Measurements from ENCODE around the gene P2RY6. TPM values are rescaled to one million over a fixed set of nuclear protein-coding genes. Genes with fewer than 3 reads are reported as not detected.

Gene P2RY6
- total and polyA plus RNA-seq, 2 of the 8 experiments (the other 6 are each of a cell fraction or from before 2014, with no cell fraction given) = 0.15 TPM; not detected in 1

GRCh38 chr11:73233211-73233610, 38.9 kb upstream of the P2RY6 start:
- H2BK120ac ChIP-seq (replicated peaks; ENCODE audit: low read depth, low read length) = no peak overlapping the region
- H3K79me1 ChIP-seq (ENCODE audit: low read depth, low read length) = no peaks in the 10 kb centered on the region; the same call in 1 of the 2 replicates
- no peak overlapping the region for H2AK5ac ChIP-seq (ENCODE audit: low read depth, low read length)
- no peak overlapping the region for H3K4ac ChIP-seq (replicated peaks; ENCODE audit: insufficient read length, low read depth, low read length)
- peaks cover 3 to 8% (median 7%) of the 10 kb centered on the region in 4 experiments for H3K4me1 ChIP-seq (replicated peaks in 1 of 4; ENCODE audit: control insufficient read depth in 3 of 4, insufficient read depth in 4 of 4, low read length in 3 of 4)
- no peaks in the 10 kb centered on the region for H3K36me3 ChIP-seq (ENCODE audit: control insufficient read depth in 2 of 4, insufficient read depth in 4 of 4, low read length in 3 of 4)
- H4K8ac ChIP-seq (ENCODE audit: extremely low read depth, insufficient read depth, low read length) = no peak overlapping the region
- H3K27me3 ChIP-seq (replicated peaks in 1 of 4; ENCODE audit: control insufficient read depth in 3 of 4, extremely low read depth in 1 of 4, insufficient read depth in 3 of 4, low read length in 3 of 4) = no peaks in the 10 kb centered on the region
- H2BK20ac ChIP-seq (ENCODE audit: low read length) = no peak overlapping the region
- H3K14ac ChIP-seq (ENCODE audit: insufficient read length) = no peak overlapping the region
- no peak overlapping the region for H2BK5ac ChIP-seq (ENCODE audit: low read depth, low read length)
- no peak overlapping the region for H3K4me3 ChIP-seq (ENCODE audit: extremely low read depth in 1 of 4, insufficient read depth in 2 of 4, low read depth in 3 of 4, low read length in 4 of 4)
- ChIA-PET CTCF (ENCODE audit: partially characterized antibody) (interaction anchor here (0.8 to 21.6 kb wide), 12 partner anchors 8 to 404 kb away, joined by 3 to 451 read pairs (median 6); no protein-coding TSS in a partner anchor), POLR2A (ENCODE audit: partially characterized antibody) (no interaction called here)
- FAIRE-seq (no peak), DNase-seq (ENCODE audit: low read depth in 1 of 2, low spot score in 2 of 2) (no peak)
- no peak overlapping the region for H2BK15ac ChIP-seq (ENCODE audit: low read length)
- no peak overlapping the region for H2BK12ac ChIP-seq (ENCODE audit: low read depth, low read length)
- no peak overlapping the region for H3K18ac ChIP-seq (ENCODE audit: extremely low read depth, low read length)
- H4K20me1 ChIP-seq (replicated peaks in 1 of 2; ENCODE audit: control insufficient read depth in 1 of 2, insufficient read depth in 2 of 2, low read length in 2 of 2) = no peaks in the 10 kb centered on the region
- no peak overlapping the region for H3K4me2 ChIP-seq (ENCODE audit: insufficient read depth in 1 of 2, low read depth in 2 of 2, low read length in 2 of 2)
- H3K79me2 ChIP-seq (ENCODE audit: control insufficient read depth in 1 of 2, insufficient read depth in 2 of 2, low read length in 2 of 2) = no peaks in the 10 kb centered on the region
- H3K23me2 ChIP-seq (ENCODE audit: low read depth, low read length) = 0 out of 2 replicates have a peak, but pooled peaks cover 2% of the 10 kb centered on the region
- no peak overlapping the region for H3K27ac ChIP-seq (ENCODE audit: low read depth, low read length)
- no peak overlapping the region for H4K91ac ChIP-seq (replicated peaks; ENCODE audit: insufficient read length, low read length)
- H3K9me3 ChIP-seq (ENCODE audit: insufficient read depth in 2 of 2, low read depth in 1 of 2, low read length in 1 of 2) = no peaks in the 10 kb centered on the region
- no peak overlapping the region for H3K9ac ChIP-seq (replicated peaks in 1 of 4; ENCODE audit: extremely low read depth in 1 of 4, low read depth in 3 of 4, low read length in 3 of 4)
- H3K23ac ChIP-seq (ENCODE audit: insufficient read length) = no peak overlapping the region
- no peak overlapping the region for H2AFZ ChIP-seq (ENCODE audit: low read length)
- no peak overlapping the region for H3K56ac ChIP-seq (replicated peaks; ENCODE audit: insufficient read length, low read depth, low read length)
- no peak overlapping the region for H4K5ac ChIP-seq (ENCODE audit: insufficient read length, low read depth, low read length)
- TF ChIP-seq TEAD4 (IDR thresholded peaks at IDR 0.05; ENCODE audit: low read depth, low read length) (no peak), E2F6 (IDR thresholded peaks at IDR 0.05) (no peak), CREB1 (IDR thresholded peaks at IDR 0.05) (no peak), SIX5 (IDR thresholded peaks at IDR 0.05; ENCODE audit: low read depth, low read length) (no peak), MAFK (IDR thresholded peaks at IDR 0.05; ENCODE audit: low read depth, low read length) (no peak), CHD1 (IDR thresholded peaks at IDR 0.05; ENCODE audit: low read depth, low read length) (no peak), NRF1 (IDR thresholded peaks at IDR 0.05; ENCODE audit: low read depth, low read length) (no peak), EP300 (IDR thresholded peaks at IDR 0.05; ENCODE audit: borderline replicate concordance in 1 of 2, low read depth in 2 of 2, low read length in 2 of 2) (no peak), BRCA1 (IDR thresholded peaks at IDR 0.05; ENCODE audit: low read depth, low read length) (no peak), TCF12 (IDR thresholded peaks at IDR 0.05; ENCODE audit: low read depth, low read length) (no peak), ZNF274 (IDR thresholded peaks at IDR 0.05; ENCODE audit: borderline replicate concordance, extremely low read depth, low read length) (no peak)
- TF ChIP-seq, protein P1, sequence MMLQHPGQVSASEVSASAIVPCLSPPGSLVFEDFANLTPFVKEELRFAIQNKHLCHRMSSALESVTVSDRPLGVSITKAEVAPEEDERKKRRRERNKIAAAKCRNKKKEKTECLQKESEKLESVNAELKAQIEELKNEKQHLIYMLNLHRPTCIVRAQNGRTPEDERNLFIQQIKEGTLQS (IDR thresholded peaks at IDR 0.05; ENCODE audit: insufficient read depth, low read depth, low read length) = no peak

Measured in H1 (cell line).